Measurements from ENCODE around the gene TNK1. TPM values are rescaled to one million over a fixed set of nuclear protein-coding genes. Genes with fewer than 3 reads are reported as not detected.

TNK1 gene
- total RNA-seq, 1 experiment from 2014 or later: 16.8 TPM

GRCh38 chr17:7419819-7420610 lies 39.1 kb downstream of the TNK1 start, which contains the start of gene SPEM1 (continued):
- TF ChIP-seq POLR2AphosphoS5 (IDR thresholded peaks at IDR 0.05; ENCODE audit: low read depth, low read length) (no peak), EGR1 (IDR thresholded peaks at IDR 0.05; ENCODE audit: low read depth) (no peak), ZFX (IDR thresholded peaks at IDR 0.05) (no peak), ZNF274 (IDR thresholded peaks at IDR 0.05; ENCODE audit: low read depth, low read length) (no peak), SRF (IDR thresholded peaks at IDR 0.05; ENCODE audit: low read depth) (no peak)
- TF ChIP-seq, protein P1, sequence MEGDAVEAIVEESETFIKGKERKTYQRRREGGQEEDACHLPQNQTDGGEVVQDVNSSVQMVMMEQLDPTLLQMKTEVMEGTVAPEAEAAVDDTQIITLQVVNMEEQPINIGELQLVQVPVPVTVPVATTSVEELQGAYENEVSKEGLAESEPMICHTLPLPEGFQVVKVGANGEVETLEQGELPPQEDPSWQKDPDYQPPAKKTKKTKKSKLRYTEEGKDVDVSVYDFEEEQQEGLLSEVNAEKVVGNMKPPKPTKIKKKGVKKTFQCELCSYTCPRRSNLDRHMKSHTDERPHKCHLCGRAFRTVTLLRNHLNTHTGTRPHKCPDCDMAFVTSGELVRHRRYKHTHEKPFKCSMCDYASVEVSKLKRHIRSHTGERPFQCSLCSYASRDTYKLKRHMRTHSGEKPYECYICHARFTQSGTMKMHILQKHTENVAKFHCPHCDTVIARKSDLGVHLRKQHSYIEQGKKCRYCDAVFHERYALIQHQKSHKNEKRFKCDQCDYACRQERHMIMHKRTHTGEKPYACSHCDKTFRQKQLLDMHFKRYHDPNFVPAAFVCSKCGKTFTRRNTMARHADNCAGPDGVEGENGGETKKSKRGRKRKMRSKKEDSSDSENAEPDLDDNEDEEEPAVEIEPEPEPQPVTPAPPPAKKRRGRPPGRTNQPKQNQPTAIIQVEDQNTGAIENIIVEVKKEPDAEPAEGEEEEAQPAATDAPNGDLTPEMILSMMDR (IDR thresholded peaks at IDR 0.05 in 2 of 3, conservative IDR thresholded peaks at IDR 0.05 in 1 of 3; ENCODE audit: borderline replicate concordance in 1 of 3, insufficient read depth in 1 of 3, low read depth in 2 of 3, low read length in 2 of 3): no peak

GRCh38 chr17:7421186-7421585 lies 40.3 kb downstream of the TNK1 start:
- Histone ChIP-seq H3K4me2 (ENCODE audit: low read length) (no peak overlapping the region), H3K27me3 (ENCODE audit: insufficient read depth, low read length) (no peaks in the 10 kb centered on the region), H3K9ac (ENCODE audit: low read length) (no peak overlapping the region), H3K9me2 (ENCODE audit: insufficient read depth) (no peaks in the 10 kb centered on the region), H3K4me1 (ENCODE audit: control insufficient read depth in 1 of 2, insufficient read depth in 2 of 2, low read length in 2 of 2) (no peaks in the 10 kb centered on the region), H4K20me1 (ENCODE audit: insufficient read depth) (no peaks in the 10 kb centered on the region), H3K9me3 (ENCODE audit: control insufficient read depth in 1 of 2, insufficient read depth in 1 of 2, low read depth in 1 of 2, low read length in 2 of 2) (no peaks in the 10 kb centered on the region), H2AFZ (ENCODE audit: low read depth, low read length, poor library complexity, severe bottlenecking) (no peak overlapping the region), H3K4me3 (replicated peaks in 1 of 2; ENCODE audit: low read depth in 1 of 2, low read length in 2 of 2) (no peak overlapping the region), H3K79me2 (ENCODE audit: insufficient read depth, low read length) (no peaks in the 10 kb centered on the region), H3K27ac (ENCODE audit: low read depth, low read length) (no peak overlapping the region), H3K36me3 (ENCODE audit: control insufficient read depth in 1 of 2, insufficient read depth in 2 of 2, low read length in 2 of 2) (no peaks in the 10 kb centered on the region; a peak in 1 of 4 replicates)
- intact Hi-C loops (cut with micrococcal nuclease): no loop called here
- ChIA-PET POLR2A (no interaction called here), CTCF (no interaction called here), RAD21 (ENCODE audit: low non-redundant PET in 1 of 2, low total read pairs in 2 of 2, uncharacterized antibody in 2 of 2, unreplicated experiment in 2 of 2) (no interaction called here)
- ATAC-seq (no peak), DNase-seq (ENCODE audit: low read depth, low spot score) (no peak)
- no TSS peak for BruUV-seq (replicated peaks)
- TF ChIP-seq TCF7L2 (IDR thresholded peaks at IDR 0.05; ENCODE audit: borderline replicate concordance, extremely low read depth, insufficient read depth, insufficient read length) (no peak), YY1 (IDR thresholded peaks at IDR 0.05; ENCODE audit: extremely low read depth, insufficient replicate concordance, low read depth, low read length) (no peak), SRF (IDR thresholded peaks at IDR 0.05; ENCODE audit: low read depth) (no peak), EZH2phosphoT487 (IDR thresholded peaks at IDR 0.05; ENCODE audit: borderline replicate concordance) (no peak), POLR2AphosphoS5 (IDR thresholded peaks at IDR 0.05; ENCODE audit: low read depth, low read length) (no peak), JUND (IDR thresholded peaks at IDR 0.05) (no peak), MAX (IDR thresholded peaks at IDR 0.05) (no peak), CEBPB (IDR thresholded peaks at IDR 0.05; ENCODE audit: low read depth) (no peak), REST (IDR thresholded peaks at IDR 0.05; ENCODE audit: low read depth) (no peak), EZH2 (IDR thresholded peaks at IDR 0.05) (no peak), POLR2A (IDR thresholded peaks at IDR 0.05; ENCODE audit: borderline replicate concordance, extremely low read depth, insufficient read depth, insufficient read length) (no peak), EGR1 (IDR thresholded peaks at IDR 0.05; ENCODE audit: low read depth) (no peak), ZFX (IDR thresholded peaks at IDR 0.05) (no peak), ZNF274 (IDR thresholded peaks at IDR 0.05; ENCODE audit: low read depth, low read length) (no peak), ELF1 (IDR thresholded peaks at IDR 0.05; ENCODE audit: borderline replicate concordance, low read depth) (no peak)

All from HCT116 (cell line).